Activated T-cell treated with anti-CD3 and anti-CD28 coated beads, Interleukin-2, amount 50 U/mL, for 24 hours (primary cell): ENCODE data around the gene LAMTOR2.
A peak's percentile ranks its signal among the peaks of the same experiment; 100 is the strongest.

Experiments used
- DNase-seq: peaks from one replicate; pipeline ENCODE4 v3.0.0-alpha.2; 2020
- H3K27ac Mint-ChIP-seq: 2 replicates; pipeline ENCODE4 v1.8.0; 2020; ENCODE audit warnings: mild to moderate bottlenecking, mixed read lengths
- H3K27me3 Mint-ChIP-seq: 2 replicates; pipeline ENCODE4 v1.8.0; 2020; ENCODE audit warnings: mixed read lengths
- H3K36me3 Mint-ChIP-seq: 2 replicates; pipeline ENCODE4 v1.8.0; 2020; ENCODE audit warnings: low read depth, mixed read lengths
- H3K4me1 Mint-ChIP-seq: 2 replicates; pipeline ENCODE4 v1.8.0; 2020; ENCODE audit warnings: low read depth, mixed read lengths
- H3K4me3 Mint-ChIP-seq: 2 replicates; pipeline ENCODE4 v1.8.0; 2020; ENCODE audit warnings: mild to moderate bottlenecking, moderate library complexity, mixed read lengths
- H3K9me3 Mint-ChIP-seq: 2 replicates; pipeline ENCODE4 v1.8.0; 2020; ENCODE audit warnings: mixed read lengths

LAMTOR2 gene

DNA sequence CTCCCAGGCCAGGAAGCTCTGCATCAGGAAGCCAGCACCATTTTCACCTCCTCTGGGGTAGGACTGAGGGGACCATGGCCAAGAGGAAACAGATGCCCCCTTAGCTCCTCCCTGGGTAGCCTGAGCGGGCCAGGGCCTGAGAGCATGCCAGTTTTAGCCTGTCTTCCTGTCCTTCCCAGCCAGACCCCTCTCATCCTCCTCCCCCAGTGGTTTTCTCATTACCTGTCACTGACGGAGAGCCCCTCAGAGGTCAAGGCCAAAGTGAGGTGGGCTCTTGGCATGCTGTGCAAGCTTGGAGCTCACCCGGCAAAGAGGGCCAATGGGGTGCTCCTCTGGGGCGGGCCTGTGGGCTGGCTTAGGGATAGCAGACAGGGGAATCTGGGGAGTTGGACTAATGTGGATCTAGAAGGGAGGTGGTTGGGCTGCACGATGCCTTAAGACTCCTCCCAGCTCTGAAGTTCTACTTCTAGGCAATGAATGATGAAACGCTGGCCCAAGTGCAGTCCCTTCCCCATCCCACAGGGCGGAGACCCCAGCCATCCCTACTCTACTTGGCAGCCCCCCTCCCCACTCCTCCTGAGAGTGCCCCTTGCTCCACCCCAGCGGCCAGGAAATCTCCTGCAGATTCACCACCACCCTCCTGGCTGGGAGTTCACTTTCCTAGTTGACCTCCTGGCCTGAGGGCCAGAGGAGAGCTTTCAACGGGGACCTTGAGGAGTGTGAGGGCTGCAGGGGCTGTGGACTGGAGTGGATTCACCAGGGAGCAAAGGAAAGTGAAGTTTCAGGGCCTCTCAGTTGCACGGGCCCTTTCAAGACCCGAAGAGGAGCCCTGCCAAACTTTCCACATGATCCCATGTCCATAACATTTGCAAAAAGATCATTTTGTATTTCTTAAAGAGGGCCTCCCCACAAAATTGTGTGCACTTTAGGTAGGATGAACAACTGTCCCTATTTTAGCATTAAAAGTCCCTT is 50.6 kb downstream of the LAMTOR2 start:
- Mint-ChIP-seq H3K4me3 (peak overlapping the region; percentile 79), H3K9me3 (no peaks in the 10 kb centered on the region), H3K36me3 (no peaks in the 10 kb centered on the region), H3K4me1 (peaks cover 80% of the 10 kb centered on the region), H3K27ac (peak overlapping the region; percentile 95), H3K27me3 (peaks cover 2% of the 10 kb centered on the region)
- DNase-seq, result no peak

GRCh38 chr1:156106624-156107488 is 52.3 kb downstream of the LAMTOR2 start:
- no peak for DNase-seq
- Mint-ChIP-seq H3K4me3 (peak overlapping the region; percentile 79), H3K27me3 (no peaks in the 10 kb centered on the region), H3K27ac (peak overlapping the region; percentile 95), H3K36me3 (no peaks in the 10 kb centered on the region), H3K4me1 (peaks cover 67% of the 10 kb centered on the region), H3K9me3 (no peaks in the 10 kb centered on the region)

DNA sequence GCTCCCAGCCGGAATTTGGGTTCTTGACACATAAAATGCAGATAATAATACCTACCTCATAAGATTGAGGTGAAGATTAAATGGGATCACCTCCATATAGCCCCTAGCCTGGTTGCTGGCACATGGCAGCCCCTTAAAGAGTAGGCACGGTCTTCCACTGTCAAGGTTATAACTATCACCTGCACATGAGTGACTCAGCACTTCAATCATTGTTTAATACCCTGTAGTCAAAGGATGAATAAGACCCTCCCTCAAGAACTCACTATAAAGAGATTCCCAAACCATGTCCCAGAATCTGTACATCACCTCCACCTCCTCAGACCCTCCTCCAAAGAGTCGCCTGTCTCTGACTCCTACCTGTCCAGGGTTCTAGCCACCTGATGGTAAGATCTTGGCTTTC is 53.5 kb downstream of the LAMTOR2 start:
- no peaks in the 10 kb centered on the region for H3K27me3 Mint-ChIP-seq
- peak overlapping the region; percentile 79 for H3K4me3 Mint-ChIP-seq
- H3K9me3 Mint-ChIP-seq, result no peaks in the 10 kb centered on the region
- no peak overlapping the region for H3K27ac Mint-ChIP-seq
- no peak for DNase-seq
- no peaks in the 10 kb centered on the region for H3K36me3 Mint-ChIP-seq
- H3K4me1 Mint-ChIP-seq, result peaks cover 64% of the 10 kb centered on the region
